Tibial nerve (tissue), 4 donors: ENCODE data around the gene EXOC4. TPM values are rescaled to one million over a fixed set of nuclear protein-coding genes. Genes with fewer than 3 reads are reported as not detected.

Experiments
- DNase-seq, 2 donors: peaks; one replicate each; pipeline ENCODE4 v3.0.0-alpha.2; 2019; ENCODE audit warnings: low spot score in 2 of 2
- H3K27ac ChIP-seq, 4 donors: fragments of 200-600 bp; sonication (generic) in 3 of 4; one replicate each; pipeline ENCODE4 v1.5.1; 2017 to 2019; ENCODE audit warnings: mild to moderate bottlenecking in 1 of 4
- H3K27me3 ChIP-seq, 2 donors: fragments of 200-600 bp; sonication (generic) in 1 of 2; one replicate each; pipeline versions ENCODE4 v1.5.1 to v1.6.0; 2017 to 2019
- H3K36me3 ChIP-seq, 3 donors: fragments of 200-600 bp; sonication (generic); one replicate each; pipeline ENCODE4 v1.5.1; 2018 to 2019
- H3K4me1 ChIP-seq, 4 donors: fragments of 200-600 bp; sonication (generic) in 3 of 4; one replicate each; pipeline ENCODE4 v1.5.1; 2017 to 2019
- H3K4me3 ChIP-seq, 4 donors: fragments of 200-600 bp; sonication (generic) in 3 of 4; one replicate each; pipeline ENCODE4 v1.5.1; 2017 to 2019; ENCODE audit warnings: mild to moderate bottlenecking in 1 of 4, moderate library complexity in 1 of 4
- H3K9me3 ChIP-seq, 4 donors: fragments of 200-600 bp; sonication (generic) in 3 of 4; one replicate each; pipeline ENCODE4 v1.5.1; 2017 to 2019
- CTCF ChIP-seq, 5 experiments: fragments of 200-600 bp in 3 of 5; fragments of 450-650 bp in 2 of 5; sonication (generic) in 3 of 5; IDR thresholded peaks; one replicate each; pipeline ENCODE4 v1.5.1; 2016 to 2019; ENCODE audit warnings: antibody characterized with exemption in 5 of 5, mild to moderate bottlenecking in 3 of 5, moderate library complexity in 2 of 5
- EP300 ChIP-seq, 2 donors: sonication (generic); formaldehyde crosslinking; IDR thresholded peaks; one replicate each; pipeline ENCODE4 v1.6.1; 2017; ENCODE audit warnings: antibody characterized with exemption in 2 of 2, mild to moderate bottlenecking in 1 of 2
- POLR2A ChIP-seq, 2 donors: fragments of 450-650 bp; IDR thresholded peaks; one replicate each; pipeline ENCODE4 v1.6.1; 2017; ENCODE audit warnings: antibody characterized with exemption in 2 of 2, mild to moderate bottlenecking in 2 of 2, moderate library complexity in 2 of 2
- WGBS, 2 donors: methylation state at CpG; one replicate each; pipeline ENCODE4 v1.1.5; 2018; 5-methylcytosine and 5-hydroxymethylcytosine counted together
- total RNA-seq, 4 donors: library from RNA; depleted of rRNA; stranded (reverse); fragments of >200 nt; gene quantifications; one replicate each; pipeline ENCODE4 v1.1.0, GENCODE V29; 2016

Gene EXOC4
- total RNA-seq, 4 donors from 2014 or later, result 70.0 to 104 (median 85.8) TPM

GRCh38 chr7:133461421-133461820 lies 208.5 kb downstream of the EXOC4 start:
- Histone ChIP-seq H3K4me1 (no peaks in the 10 kb centered on the region), H3K36me3 (peaks cover 0 to 3% (median 0%) of the 10 kb centered on the region in 3 donors), H3K4me3 (no peak overlapping the region), H3K9me3 (peaks cover 0 to 13% (median 3%) of the 10 kb centered on the region in 4 donors), H3K27ac (no peak overlapping the region), H3K27me3 (no peaks in the 10 kb centered on the region)
- WGBS, 2 donors, result 52 to 60% methylated on average over 1 of the region's 1 CpG
- no peak for TF ChIP-seq CTCF (IDR thresholded peaks at IDR 0.05)
- no peak for TF ChIP-seq POLR2A (IDR thresholded peaks at IDR 0.05)
- no peak for TF ChIP-seq EP300 (IDR thresholded peaks at IDR 0.05)
- DNase-seq, result no peak

GRCh38 chr7:133475655-133476054 lies 222.8 kb downstream of the EXOC4 start:
- H3K9me3 ChIP-seq, result no peaks in the 10 kb centered on the region
- H3K4me3 ChIP-seq, result no peak overlapping the region
- no peak overlapping the region for H3K27ac ChIP-seq
- no peak for DNase-seq
- TF ChIP-seq EP300 (IDR thresholded peaks at IDR 0.05), result no peak
- no peak for TF ChIP-seq POLR2A (IDR thresholded peaks at IDR 0.05)
- no peak for TF ChIP-seq CTCF (IDR thresholded peaks at IDR 0.05)
- H3K4me1 ChIP-seq, result no peaks in the 10 kb centered on the region
- no peaks in the 10 kb centered on the region for H3K27me3 ChIP-seq
- H3K36me3 ChIP-seq, result peaks cover 0 to 24% (median 0%) of the 10 kb centered on the region in 3 donors

GRCh38 chr7:133477791-133478190 lies 224.9 kb downstream of the EXOC4 start:
- no peaks in the 10 kb centered on the region for H3K27me3 ChIP-seq
- TF ChIP-seq CTCF (IDR thresholded peaks at IDR 0.05), result no peak
- TF ChIP-seq POLR2A (IDR thresholded peaks at IDR 0.05), result no peak
- H3K9me3 ChIP-seq, result no peaks in the 10 kb centered on the region
- peaks cover 0 to 39% (median 0%) of the 10 kb centered on the region in 3 donors for H3K36me3 ChIP-seq
- DNase-seq, result no peak
- H3K4me1 ChIP-seq, result no peaks in the 10 kb centered on the region
- H3K27ac ChIP-seq, result no peak overlapping the region
- no peak overlapping the region for H3K4me3 ChIP-seq
- 90 to 96% methylated on average over 2 of the region's 2 CpGs for WGBS, 2 donors

- DNase-seq, result no peak
- no peak overlapping the region for H3K27ac ChIP-seq
- H3K9me3 ChIP-seq, result no peaks in the 10 kb centered on the region
- H3K36me3 ChIP-seq, result peaks cover 0 to 41% (median 0%) of the 10 kb centered on the region in 3 donors
- 53 to 65% methylated on average over 3 of the region's 3 CpGs for WGBS, 2 donors
- H3K27me3 ChIP-seq, result no peaks in the 10 kb centered on the region
- TF ChIP-seq POLR2A (IDR thresholded peaks at IDR 0.05) (no peak), EP300 (IDR thresholded peaks at IDR 0.05) (no peak), CTCF (IDR thresholded peaks at IDR 0.05) (no peak)
- no peaks in the 10 kb centered on the region for H3K4me1 ChIP-seq
- H3K4me3 ChIP-seq, result no peak overlapping the region
These were observed 225.8 kb downstream of the EXOC4 start for GRCh38 chr7:133478591-133479135.

- Histone ChIP-seq H3K9me3 (no peaks in the 10 kb centered on the region), H3K36me3 (peaks cover 0 to 46% (median 0%) of the 10 kb centered on the region in 3 donors), H3K4me1 (no peaks in the 10 kb centered on the region), H3K27ac (no peak overlapping the region), H3K27me3 (no peaks in the 10 kb centered on the region), H3K4me3 (no peak overlapping the region)
- WGBS, 2 donors, result 94 to 96% methylated on average over 10 of the region's 10 CpGs
- TF ChIP-seq POLR2A (IDR thresholded peaks at IDR 0.05) (no peak), EP300 (IDR thresholded peaks at IDR 0.05) (no peak), CTCF (IDR thresholded peaks at IDR 0.05) (no peak)
- no peak for DNase-seq
These were observed 226.7 kb downstream of the EXOC4 start for GRCh38 chr7:133479456-133480065.
